ELR (cell line): ENCODE measurements around the gene NOSTRIN.
"Not testable (repeated sequence)": the region's sequence is repeated elsewhere in the genome, so short reads cannot be mapped to it uniquely, and the experiment has no call there.

Experiments used
- DNase-seq: peaks from one replicate; pipeline ENCODE4 v3.0.0-alpha.2; 2015; ENCODE audit warnings: low read depth

Gene NOSTRIN

DNA sequence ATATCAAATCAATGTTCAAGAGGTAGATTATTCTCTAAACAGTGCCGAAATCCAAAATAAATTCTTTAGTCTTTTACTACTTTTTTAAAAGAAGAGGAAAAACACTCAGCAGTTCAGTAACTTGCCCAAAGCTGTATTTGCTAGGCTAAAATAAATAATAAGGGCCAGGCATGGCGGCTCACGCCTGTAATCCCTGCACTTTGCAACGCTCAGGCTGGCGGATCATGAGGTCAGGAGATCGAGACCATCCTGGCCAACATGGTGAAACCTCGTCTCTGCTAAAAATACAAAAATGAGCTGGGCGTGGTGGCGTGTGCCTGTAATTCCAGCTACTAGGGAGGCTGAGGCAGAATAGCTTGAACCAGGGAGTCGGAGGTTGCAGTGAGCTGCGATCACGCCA is 79.7 kb downstream of the NOSTRIN start:
- DNase-seq = not testable (repeated sequence)

DNA sequence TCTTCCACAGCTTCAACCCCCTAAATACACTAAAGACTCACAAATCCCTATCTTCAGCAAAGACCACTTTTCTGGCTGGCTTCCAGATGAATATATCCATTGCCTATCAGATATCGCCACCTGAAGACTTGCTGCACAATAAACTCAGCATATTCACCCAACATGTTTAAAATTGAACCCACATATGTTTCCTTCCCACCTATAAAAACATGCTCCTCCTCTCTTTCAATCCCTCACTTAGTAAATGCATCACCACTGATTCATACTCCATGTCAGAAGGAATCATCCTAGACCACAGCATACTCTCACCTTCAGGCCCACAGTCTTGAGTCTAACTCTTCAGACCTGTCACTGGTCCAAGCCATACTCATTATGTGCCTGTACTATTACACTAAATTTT is 82.5 kb downstream of the NOSTRIN start:
- peak; percentile 82 for DNase-seq

DNA sequence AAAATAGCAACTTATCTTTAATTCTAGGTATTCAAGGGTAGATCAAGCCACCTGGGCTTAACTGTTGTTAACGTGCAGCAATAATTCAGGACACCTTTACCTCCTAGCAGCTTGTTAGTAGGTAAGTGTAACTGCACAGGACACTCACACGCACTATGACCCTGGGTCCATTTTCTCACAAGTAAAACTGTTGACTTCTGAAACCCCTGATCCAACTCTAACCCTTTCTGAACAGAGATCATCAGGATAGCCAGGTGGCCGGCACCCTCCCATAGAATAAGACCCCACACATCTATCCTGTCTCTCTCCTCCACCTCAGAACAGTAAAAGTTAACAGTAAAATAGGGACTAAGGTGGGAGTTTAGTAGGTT is 87.2 kb downstream of the NOSTRIN start:
- DNase-seq = peak; percentile 21

DNA sequence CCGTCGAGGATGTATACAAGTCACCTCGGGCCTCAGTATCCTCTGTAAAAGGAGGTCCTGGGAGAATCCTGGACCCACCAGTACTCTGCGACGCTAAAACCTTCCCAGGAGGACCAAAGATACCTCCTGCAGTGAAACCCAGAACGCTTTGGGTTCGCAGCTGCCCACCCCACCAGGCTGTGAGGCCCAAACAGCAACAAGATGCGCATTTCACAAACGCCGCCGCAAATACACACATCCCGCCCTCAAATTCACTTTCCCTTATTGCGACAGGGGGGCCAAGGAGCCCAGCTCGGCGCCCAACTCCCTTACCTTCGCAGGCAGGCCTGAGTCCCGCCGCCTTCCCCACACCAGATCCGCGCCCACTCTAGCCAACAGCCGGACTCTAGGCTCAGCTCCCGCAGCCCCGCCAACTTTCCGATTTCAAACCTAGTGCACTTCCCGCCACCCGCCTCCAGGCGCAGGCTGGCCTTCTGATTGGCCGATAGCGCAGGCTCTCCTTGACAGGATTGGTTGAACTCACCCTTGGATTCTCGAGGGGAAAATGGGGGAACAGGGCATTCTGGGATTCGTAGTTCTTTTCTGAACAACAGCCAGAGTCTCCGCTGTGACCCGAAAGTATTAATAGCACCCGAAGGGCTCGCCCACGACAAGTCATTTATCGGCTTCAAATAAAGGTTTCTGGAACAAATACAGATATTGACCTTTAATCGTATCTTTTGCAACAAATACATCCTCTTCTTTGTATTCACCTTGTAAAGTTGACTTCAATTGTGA is 87.8 kb downstream of the NOSTRIN start, which contains the start of gene SPC25:
Gene SPC25 (minus strand): TSS at position 425 of the 777 bp plus-strand sequence. CDS start 911 bp downstream, outside the sequence.
- DNase-seq = peak; percentile 97

DNA sequence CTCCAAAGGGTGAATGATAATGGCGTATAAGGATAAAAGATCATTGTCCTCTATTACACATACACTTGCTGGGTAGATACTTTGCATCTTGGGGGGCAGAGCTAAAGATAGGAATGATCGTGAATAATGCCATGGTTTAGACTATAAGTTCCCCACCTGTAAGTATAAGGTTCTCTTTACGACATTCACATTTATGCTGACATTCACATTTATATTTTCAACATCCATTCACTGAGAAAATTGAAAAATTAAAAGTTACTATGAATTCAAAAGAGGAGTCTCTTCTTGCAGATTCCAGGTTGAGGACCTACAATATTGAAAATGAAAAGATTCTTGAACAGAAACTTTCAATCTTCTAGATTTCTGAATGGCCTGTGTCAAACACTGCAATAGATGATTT is 89.9 kb downstream of the NOSTRIN start:
- DNase-seq = no peak

DNA sequence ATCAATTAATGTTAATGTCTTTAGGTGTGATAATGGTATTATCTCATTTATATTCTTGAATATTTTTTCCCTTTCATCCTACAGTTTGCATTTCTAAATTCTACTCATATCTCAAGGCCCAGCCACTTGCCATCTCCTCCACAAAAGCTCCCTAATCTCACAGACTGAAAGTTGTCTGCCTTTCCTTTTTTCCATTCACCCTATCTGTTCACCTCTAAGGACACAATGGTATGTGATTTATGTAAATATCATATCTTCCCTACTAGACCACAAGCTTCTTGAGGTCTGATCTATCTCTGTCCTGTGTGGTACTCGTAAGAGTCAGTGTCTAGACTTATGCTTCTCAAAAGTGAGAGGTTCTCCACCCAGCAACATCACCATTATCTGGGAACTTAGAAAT is 91.7 kb downstream of the NOSTRIN start:
- DNase-seq = no peak

DNA sequence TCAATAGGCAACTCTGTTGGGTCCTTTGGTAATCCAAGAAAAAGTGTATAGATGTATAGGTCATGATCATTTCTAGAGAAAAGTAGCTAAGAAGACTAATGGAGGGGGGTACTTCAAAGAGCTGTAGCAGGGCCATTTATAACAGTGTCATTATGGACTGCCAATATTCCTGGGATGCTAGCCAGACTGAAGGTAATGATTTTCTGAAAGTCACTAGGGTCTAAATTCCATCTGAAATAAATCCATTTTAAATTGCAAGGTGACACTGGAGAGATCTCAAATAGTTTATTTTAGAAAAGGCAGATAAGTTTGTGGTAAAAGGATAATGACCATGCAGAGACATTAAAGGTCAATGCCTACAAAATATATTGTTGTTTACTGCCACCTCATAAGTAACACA is 92.3 kb downstream of the NOSTRIN start:
- DNase-seq = no peak

DNA sequence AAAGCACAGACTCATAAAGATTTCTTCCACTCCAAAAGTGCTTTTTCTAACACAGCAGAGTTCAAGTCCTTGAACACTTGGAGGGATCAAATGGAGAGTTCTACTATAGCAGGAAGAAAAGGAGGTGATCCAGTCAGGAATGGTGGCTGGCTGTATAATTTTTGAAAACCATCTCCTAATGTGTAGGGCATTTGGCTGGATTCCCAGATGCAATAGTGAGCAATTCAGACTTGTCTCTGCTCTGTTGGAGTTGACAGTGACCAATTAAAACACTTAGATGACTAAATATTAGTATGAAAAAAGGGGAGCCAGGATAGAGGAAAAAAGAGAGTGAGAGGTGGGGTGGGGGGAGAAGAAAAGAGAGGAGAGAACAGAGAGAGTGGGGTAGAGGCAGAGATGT is 93.3 kb downstream of the NOSTRIN start:
- peak; percentile 32 for DNase-seq

DNA sequence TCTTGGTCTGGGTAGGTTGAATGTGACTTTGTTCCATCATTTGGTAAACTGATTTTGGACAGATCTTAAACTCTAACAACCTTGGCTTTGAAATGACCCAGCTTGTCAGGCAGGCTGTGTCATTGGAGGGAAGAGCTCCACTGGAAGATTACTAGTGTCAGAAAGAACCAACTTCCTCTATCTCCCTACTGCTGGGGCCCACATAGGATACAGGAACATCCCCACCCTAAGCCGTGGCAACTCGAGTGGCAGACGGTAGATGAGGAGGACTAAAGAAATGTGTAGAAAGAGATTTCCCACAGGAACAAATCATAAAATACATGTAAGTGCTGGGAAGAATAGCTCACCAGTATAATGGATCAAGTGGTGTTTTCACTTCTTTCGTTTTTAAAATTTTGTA is 94.3 kb downstream of the NOSTRIN start:
- no peak for DNase-seq

DNA sequence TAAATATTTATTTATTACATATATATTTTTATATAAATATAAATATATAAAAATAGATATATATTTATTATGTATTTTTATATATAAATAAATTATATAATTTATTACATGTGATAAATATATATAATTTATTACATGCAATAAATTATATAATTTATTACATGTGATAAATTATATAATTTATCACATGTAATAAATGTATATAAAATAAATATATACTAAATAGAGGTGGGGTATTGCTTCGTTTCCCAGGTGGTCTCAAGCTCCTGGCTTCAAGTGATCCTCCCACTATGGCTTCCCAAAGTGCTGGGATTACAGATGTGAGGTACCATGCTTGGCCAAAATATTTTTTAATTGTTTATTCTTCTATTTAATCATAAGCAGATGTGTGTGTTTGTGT is 95.0 kb downstream of the NOSTRIN start:
- no peak for DNase-seq

DNA sequence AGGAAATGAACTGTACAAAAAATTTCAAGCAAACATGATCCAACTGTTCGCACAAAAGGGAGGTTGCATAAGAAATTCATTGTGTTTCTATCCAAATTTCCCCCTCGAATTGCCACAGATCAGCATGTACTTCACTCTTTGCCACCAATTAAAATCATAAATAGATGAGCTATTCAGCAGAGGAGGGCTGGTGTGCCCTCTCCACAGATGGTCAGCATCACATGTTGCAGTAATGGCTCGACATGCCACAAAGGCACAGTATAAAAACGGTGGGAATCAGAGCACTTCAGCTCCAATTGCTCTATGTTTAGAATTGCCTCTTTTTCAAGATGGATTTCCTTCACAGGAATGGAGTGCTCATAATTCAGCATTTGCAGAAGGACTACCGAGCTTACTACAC is 98.6 kb downstream of the NOSTRIN start, which contains the start of gene G6PC2:
Gene G6PC2 (plus strand): TSS at position 289 of the 400 bp plus-strand sequence. CDS start 41 bp downstream, at position 330.
- DNase-seq = no peak

DNA sequence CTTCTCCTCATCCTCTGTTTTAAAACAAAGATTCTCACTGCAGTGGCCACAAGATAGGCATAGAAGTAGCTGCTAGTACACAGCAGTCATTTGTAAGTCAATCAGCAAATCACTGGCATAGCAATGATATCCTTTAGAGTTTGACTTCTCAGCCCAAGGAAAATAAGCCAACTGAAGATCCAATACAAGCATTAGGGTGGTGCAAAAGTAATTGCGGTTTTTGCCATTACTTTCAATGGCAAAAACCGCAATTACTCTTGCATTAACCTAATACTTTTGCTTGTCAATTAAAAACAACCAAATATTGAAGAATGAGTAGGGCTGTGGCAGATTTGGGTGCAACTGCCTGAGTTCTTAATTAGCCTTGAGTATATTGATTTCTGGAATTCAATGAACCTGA is 101.5 kb downstream of the NOSTRIN start:
- no peak for DNase-seq

DNA sequence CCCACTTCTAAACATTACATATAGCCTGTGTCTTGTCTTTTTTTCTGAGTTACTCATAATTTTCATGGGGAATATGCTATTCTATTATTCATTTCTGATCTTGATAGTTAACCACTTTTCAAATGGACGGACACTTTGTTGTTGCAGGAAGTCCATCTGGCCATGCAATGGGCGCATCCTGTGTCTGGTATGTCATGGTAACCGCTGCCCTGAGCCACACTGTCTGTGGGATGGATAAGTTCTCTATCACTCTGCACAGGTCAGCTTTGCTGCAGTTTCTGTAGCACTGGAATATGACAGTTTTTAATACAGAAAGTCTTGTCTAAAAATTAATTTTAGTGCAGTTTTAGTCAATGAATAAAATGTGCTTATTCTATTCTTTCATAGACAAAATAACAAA is 101.9 kb downstream of the NOSTRIN start:
- DNase-seq = no peak

DNA sequence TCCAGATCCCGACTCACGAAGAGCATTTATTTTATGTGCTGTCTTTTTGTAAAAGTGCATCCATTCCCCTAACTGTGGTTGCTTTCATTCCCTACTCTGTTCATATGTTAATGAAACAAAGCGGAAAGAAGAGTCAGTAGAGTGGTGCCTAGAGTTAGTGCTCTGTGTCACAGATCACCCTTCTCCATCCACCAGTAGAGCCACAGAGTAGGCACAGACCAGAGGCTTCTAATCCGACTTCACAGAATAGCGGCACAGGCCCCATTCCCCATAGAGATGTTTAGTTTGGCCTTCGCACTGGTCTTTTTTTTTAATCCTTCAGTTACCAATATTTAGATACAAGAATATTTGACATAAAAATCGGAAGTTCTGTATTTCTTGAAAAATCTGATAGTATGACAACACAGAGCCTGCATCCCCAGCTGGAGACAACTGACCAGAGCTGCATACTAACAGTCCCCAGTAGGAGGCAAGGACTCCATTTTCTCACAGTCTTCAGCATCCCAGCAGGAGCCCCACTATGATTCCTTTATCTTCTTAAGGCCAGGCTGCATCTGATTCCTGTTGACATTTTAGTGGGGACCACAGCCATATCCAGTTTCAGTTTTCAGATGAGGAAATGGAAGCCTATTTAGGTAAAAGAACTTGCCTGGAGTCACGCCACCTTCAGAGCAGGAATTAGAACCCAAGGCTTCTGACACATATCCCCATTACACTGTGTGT is 105.7 kb downstream of the NOSTRIN start:
- DNase-seq = no peak

DNA sequence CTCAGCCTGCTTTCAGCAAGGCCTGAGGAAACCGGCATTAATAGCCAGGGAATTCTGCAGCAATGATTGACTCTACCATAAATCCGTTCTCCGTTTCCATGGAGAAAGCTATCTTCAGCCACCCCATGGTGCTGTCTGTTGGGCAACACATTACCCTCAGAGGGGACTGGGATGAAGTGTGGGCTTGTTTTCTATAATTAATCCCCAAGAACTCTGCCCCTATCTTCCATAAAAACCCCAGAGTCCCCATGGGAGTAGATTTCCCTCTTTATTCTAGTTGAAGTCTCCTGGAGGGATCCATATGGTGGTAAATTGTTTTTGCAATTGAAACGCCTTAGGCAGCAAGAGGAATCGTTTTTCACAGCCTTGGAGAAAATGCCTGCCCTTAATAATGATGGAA is 107.9 kb downstream of the NOSTRIN start:
- DNase-seq = no peak

DNA sequence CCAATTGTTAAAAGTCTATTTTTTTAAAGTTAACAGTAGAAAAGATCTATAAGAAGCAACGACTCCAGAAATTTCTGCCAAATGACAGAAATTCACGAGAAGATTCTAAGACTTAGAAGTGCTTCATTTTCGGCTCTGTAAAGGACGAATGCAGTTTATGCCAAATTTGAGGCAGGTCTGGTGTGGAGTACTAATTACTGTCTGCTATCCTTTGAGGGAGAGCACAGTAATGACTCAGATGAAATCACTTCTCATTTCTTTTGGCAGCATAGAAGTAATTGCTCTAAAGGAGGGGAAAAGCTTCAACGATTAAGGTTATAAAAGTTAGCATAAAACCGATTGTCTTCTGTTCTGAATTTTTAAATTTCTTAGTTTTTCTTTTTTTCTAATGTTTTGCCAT is 110.0 kb downstream of the NOSTRIN start:
- no peak for DNase-seq

DNA sequence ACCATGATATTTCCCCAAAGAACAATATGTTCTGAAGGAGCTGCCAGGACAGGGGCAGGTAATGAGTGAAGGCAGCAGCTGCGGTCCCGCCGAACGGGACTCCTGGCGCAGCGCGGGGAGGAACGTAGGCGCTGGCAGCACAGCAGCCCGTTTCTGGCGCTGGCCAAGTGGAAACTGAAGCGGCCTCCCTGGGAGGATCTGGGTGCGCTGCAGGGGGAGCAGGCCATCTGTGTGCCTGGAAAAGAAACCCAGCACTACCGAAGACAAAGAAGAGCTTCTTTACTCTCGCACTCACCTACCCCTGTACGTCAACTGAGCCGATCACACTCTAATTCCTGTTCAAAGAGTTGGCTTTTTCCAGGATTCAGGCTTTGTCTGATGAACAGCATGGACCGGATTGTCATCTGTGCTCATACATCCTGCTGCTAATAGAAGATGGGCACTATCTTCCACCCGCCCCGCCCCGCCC is 110.5 kb downstream of the NOSTRIN start:
- DNase-seq = peak; percentile 36

DNA sequence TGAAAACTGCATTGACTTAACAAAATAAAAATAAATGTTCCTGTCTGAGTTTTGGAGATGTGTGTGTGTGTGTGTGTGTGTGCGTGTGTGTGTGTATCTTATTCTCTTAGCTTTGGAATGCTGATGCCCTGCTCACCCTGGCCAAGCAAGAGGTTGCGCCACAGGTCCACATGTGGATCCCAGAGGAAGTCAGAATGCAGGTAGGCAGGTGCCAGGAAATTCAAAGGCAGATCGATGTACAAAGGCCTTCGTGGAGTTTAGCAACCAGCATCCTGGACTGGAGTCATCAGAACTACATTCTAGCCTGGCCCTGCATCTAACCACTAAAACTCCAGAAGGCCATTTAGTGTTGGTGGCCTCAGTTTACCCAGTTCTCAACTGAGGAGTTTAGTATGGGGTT is 111.1 kb downstream of the NOSTRIN start:
- DNase-seq = no peak
